Epithelial cell of prostate (primary cell): ENCODE data around the gene FOXP2.
A peak's percentile ranks its signal among the peaks of the same experiment; 100 is the strongest.
"Not testable (repeated sequence)": the region's sequence is repeated elsewhere in the genome, so short reads cannot be mapped to it uniquely, and the experiment has no call there.

ENCODE experiments used
- DNase-seq: peaks from one replicate; pipeline ENCODE4 v3.0.0-alpha.2; 2011; ENCODE audit warnings: low read depth, low spot score
- H3K27ac ChIP-seq: fragments of 450-650 bp; 2 replicates; pipeline ENCODE4 v1.5.1; 2017; ENCODE audit warnings: mild to moderate bottlenecking

Gene FOXP2

DNA sequence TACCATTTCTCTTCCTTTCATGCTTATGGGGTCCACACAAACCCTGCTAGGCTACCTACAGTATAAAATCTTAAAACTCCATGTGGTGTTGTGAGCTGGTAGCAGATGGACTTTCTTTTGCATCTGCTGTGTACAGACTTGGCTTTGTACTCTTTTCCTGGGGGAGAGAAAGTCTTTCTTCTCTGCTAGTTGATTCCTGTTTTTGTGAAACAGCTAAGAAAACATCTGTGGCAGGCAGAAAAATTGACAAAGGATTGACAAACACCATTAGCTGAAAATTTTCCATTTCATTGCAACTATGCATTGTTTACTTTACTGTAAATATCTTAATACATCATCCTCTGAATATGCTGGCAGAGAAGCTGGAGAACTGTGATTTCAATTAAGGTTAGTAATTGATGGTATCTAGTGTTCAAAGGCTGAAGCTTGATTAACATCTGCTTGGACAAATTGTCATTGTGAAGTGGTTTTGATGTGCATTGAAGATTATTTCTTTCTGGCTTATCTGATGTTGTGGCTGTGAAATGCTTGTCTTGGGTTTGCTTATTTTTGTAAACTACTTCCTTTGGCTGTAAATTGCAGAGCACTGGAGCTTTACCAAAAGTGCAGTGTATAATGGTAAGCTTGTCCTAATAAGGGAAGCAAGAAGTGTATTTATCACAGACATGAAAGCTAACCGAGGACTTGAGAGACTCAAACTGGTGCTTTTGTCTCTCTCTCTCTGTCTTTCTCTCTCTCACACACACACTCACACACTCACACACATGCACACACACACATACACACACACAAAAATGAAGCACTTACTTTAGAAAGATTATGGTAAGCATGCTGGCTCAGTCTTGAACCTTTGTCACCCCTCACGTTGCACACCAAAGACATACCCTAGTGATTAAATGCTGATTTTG is at the start of gene FOXP2:
Gene FOXP2 (plus strand): TSS at position 660 of the 908 bp plus-strand sequence. CDS start 11,697 bp downstream, outside the sequence.
- peak within 1 kb of the TSS; percentile 23 for H3K27ac ChIP-seq
- no peak for DNase-seq

DNA sequence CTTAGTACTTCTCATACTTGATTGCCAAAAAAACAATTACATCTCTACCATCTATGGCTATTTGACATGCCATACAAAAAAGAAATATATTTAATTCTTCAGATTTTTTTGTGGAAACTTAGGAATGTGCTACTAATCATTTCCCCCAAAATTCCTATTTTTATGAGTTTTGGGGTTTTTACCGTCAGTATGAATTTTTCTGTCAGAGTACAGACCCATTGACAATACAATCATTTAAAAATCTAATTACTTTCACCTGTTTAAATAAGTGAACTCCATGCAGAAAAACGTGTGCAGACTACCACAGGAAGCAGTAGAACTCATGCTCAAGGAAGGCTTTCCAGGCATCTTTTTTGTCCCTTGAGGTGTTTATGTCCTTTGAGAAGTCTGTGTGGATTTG is 48.8 kb upstream of the FOXP2 start:
- DNase-seq = no peak
- no peak overlapping the region for H3K27ac ChIP-seq

DNA sequence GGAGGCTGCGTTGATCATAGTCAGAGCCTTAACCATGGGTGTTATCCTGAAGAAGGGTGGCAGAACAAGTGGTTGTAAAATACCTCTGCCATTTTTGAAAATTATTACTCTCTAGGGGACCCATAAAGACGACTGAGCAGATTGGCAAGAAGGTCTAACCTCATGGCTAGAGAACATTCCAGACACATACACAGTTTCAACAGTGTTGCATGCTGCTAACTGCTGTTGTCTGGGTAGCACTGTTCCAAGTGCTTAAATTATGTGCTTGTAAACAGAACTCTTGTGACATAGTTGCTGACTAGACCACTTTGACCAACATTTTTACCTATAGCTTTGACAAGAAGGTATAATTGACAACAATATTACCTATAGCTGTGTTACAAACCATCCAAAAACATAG is 46.1 kb upstream of the FOXP2 start:
- no peak overlapping the region for H3K27ac ChIP-seq
- DNase-seq = no peak

DNA sequence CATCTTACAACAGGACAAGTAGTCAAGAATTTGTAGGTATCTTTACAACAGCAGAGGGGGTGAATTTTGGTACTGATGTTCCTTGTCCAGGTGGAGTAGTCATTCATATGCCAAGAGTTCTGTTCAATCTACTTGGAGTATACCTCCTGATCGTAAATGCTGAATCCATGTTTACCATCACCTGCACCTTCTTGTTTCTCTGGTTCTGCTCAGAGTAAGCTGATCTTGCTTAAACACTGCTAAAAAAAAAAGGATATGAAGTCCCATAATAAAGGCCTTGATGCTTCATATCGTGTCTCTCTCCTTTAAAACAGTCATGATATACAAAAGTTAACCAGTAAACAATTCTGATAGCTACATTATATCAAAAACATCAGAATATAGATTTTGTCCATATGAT is 45.3 kb upstream of the FOXP2 start:
- no peak overlapping the region for H3K27ac ChIP-seq

DNA sequence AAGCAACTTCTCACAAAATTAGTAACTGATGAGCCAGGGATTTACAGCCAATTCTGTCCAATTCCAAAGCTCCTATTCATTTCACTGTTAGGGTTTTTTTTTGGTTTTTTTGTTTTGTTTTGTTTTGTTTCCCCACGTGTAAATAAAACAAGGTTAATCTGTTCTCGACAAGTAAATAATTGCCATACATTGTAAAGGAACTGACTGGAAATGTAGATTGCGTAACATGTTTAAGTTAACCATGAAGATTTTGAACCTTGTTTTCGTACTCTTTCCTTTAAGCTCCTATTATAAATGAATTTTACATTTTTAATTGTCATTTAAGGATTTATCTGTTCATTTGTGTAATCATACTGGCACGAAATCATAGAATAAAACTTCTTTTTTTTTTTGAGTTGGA is 42.0 kb upstream of the FOXP2 start:
- no peak for DNase-seq
- H3K27ac ChIP-seq = no peak overlapping the region

More for the DNA sequence above, 45.3 kb upstream of the FOXP2 start:
- no peak for DNase-seq

DNA sequence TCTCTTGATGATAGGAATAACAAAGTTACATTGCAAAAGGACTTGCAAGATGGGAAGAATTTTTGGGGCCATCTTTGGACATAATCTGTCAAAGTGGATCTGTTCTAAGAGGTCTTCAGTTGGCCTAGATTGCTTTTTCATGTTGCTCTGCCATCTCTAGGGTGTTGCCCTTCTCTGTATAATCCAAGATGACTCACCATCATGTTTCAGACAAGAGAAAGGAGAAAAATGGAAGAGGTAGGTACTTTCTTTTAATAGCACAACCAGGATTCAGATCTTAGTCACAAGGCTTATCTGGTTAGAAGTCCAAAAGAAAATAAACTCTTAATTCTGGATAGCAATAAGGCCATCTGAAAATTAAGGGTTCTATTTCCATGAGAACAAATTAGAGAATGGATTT is 38.7 kb upstream of the FOXP2 start:
- H3K27ac ChIP-seq = no peak overlapping the region
- no peak for DNase-seq

DNA sequence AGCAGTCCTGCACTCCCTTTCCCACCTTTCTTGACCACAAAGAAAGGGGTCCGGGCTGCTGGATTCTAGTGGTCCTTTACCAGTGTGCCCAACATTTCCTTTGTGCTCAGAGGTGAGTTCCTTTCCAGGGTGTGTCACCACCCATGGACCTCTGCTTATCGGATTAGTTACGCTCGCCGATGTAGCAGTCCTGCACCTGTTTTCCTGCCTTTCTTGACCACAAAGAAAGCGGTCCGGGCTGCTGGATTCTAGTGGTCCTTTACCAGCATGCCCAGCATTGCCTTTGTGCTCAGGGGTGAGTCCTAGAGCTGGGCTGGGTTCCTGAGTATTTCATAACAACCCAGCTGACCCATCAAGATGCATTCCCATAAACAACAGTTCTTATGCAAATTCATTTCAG is 30.7 kb upstream of the FOXP2 start:
- not testable (repeated sequence) for DNase-seq

DNA sequence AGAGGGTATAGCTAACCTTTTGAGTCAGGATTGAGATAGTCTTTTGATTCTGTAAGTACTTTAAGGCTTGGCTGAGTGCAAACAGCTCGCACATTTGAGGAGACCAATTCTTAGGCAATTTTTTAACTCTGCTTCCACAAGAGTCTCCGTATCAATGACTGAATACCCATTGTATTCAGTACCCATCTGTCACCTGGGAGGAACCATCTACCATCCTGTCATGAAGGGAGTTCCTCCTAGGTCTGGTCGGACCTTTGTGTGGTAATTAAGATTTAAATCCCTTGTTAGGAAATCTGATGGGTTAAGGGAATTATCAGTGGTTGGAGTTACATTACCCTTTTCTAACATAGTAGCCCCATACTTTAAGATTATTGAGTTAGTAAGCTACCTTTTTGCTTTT is 30.3 kb upstream of the FOXP2 start:
- not testable (repeated sequence) for H3K27ac ChIP-seq, DNase-seq

More for the DNA sequence above, 30.7 kb upstream of the FOXP2 start:
- not testable (repeated sequence) for H3K27ac ChIP-seq

DNA sequence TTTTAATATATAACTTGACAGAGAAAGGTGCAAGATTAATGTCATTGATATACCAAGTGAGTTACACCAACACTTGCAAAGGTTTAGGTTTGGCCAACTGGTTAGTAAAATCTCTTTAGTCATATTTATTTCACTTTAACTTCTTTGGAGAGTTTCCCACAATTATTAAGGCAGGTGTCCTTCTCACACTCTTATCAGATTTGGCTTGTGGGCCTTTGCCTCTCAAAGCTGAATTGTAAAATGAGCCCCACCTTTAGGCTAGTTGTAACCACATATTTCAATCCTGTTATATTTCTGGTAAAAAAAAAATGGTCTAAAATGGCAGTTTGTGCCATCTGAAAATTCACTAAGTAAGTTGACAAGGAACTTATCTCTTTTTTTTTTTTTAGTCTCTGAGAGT is 26.6 kb upstream of the FOXP2 start:
- DNase-seq = no peak
- no peak overlapping the region for H3K27ac ChIP-seq

DNA sequence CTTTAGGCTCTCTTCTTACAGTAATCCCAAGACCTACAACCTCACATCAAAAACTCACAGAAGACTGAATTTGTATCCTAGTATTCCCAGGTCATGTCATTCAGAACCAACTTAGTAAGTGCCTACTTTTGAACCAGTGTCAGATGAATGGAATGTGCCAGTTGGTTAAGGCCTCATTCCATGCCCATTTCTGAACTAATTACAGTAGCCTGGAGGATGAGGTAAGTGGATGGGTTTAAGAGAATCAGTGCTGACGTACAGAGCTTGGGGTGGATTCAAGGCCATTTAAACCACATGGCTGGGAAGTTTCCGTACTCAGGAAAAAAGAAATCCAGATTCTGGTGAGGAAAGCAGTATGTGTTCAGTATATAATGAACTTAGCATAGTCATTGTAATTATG is 21.9 kb upstream of the FOXP2 start:
- DNase-seq = no peak
- H3K27ac ChIP-seq = no peak overlapping the region

DNA sequence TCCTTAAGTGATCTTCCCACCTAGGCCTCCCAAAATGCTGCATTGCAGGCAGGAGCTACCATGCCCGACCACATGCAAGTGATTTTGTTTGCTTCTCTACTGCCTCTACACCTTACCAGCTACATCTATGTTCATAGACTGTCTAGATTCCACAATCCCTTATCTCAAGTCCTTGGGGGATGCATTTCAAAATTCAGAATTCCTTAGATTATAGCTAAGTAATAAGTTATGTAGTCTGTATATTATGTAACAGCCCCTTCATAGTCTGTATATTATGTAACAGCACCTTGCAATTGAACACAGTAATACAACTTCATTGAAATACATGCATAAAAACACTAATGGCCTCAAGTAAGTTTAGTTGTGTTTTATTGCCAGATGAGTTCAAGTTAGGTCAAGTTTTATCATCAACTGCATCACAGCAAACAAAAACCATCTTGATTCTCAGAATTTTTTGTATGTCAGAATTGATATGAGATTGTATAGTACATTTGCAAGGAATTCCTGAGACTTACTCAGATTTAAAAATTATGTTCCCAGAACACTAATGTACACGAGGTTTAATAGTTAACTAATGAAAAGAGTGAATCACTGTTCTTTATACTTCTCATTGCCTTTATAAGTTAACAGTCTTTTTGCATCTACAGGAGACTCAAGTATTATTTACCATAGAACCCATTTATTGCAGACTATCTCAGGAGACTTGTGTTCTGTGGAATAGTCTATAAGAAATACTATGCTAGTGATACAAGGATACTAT is 11.6 kb upstream of the FOXP2 start:
- no peak overlapping the region for H3K27ac ChIP-seq

DNA sequence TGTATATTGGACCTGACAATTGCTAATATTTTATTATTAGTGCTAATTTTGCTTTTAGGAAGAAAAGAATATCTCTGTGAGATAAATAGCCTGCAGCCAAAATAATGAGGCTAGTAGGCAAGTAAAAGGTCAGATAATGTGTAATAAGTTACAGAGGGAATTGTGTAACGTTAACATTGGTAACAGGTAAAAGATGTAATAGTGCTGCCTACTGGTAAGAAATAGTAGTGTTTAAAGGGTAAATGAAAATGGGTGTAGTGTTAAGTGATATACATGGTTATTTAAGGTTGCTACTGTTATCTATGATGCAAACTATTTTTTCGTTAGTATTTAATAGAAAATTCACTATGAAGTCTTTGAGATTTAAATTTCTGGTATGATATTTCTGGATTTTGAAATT is 9.2 kb upstream of the FOXP2 start:
- DNase-seq = no peak
- H3K27ac ChIP-seq = no peak overlapping the region

More for the DNA sequence above, 11.6 kb upstream of the FOXP2 start:
- no peak for DNase-seq

DNA sequence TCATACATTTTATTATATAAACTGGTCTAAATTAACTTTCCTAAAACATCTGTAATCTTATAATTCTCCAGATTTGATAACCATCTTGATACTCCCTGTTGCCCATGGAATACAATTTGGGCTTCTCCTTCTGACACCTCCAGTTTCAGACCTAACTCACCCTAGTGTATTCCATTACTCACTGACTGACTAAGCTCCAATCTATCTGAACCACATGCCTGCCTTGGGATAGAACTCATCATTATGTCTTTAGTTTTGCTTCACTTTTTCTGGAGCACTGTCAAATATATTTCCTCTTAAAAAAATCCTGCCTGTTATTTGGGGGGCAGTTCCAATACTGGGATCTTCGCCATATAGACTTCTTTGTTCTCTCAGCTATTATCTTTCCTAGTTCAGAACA is 4.9 kb upstream of the FOXP2 start:
- no peak overlapping the region for H3K27ac ChIP-seq
- DNase-seq = peak; percentile 26

DNA sequence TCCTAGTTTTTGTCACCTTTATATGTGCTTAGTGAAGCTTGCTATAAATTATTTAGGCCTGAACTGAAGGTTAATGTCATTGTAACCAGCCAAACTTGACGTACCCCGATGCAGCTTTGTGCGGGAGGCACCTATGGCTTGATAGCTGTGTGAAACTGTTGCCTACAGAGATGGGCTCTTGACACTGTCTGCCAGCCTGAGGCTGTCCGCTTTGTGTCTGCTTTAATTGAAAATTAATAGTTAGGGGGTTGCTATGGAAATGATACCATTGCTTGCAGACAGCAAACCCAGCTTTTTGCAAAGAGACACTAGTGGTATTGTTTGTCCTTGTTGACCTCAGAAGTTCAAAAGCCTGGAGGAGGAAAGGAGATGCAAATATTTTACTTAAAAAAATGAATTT is 2.1 kb upstream of the FOXP2 start:
- no peak overlapping the region for H3K27ac ChIP-seq
- DNase-seq = no peak

DNA sequence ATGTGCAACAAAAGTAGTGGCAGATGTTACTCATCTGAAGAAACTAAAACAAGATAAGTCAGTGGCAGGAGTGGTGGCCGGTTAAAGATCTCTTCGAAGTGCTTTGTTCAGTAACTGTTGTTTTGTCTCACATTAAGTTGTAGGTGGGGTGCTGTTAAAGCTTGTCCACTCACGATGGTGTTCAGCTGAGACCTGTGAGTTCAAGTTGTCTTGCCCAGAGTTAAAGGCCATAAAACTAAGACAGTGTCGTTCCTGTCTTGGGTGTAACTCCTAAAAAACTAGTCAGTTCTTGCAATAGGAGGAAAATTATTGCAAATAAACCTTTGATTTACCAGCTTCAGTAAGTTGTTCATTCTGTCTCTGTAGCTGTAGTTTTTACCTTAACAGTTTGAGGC is 857 bp upstream of the FOXP2 start:
- H3K27ac ChIP-seq = peak overlapping the region; percentile 23
- DNase-seq = no peak

DNA sequence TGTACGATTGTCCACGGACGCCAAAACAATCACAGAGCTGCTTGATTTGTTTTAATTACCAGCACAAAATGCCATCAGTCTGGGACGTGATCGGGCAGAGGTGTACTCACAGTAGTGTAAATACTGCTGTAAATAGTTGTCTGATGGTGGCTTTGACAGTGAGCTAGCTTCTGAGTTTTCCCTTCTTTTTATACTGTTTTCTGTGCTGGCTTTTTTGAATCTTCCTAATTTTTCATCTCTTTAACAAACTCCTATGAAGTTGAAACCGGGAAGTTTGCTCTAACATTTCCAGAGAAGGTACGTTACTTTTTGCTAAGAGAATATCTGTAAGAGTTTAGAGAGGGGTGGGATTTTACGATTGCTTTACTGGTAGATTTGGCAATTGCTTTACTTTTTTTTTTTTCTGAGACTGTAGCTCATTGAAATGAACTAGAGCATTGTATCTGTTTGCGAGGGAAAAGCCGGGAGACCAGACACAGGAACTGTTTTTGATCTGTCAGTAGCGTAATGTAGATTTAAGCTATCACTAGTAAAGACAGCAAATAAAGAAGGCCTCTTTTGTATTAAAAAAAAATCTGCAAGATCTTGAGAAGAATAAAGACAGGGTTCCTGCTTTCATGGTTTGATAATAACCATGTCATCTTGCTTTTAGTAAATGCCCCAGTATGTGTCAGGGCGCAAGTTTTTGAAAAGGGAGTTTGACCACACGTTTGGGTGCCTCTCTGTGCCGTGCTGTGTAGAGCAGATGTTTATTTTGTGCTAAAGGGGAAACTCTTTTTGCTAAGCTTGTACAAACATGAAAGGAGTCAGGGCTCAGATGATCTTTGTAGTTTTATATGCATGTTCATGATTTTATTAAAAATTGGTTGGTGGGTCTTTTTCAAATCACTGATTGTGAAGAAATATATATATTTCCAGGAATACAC is 712 bp downstream of the FOXP2 start:
- no peak for DNase-seq
- no peak overlapping the region for H3K27ac ChIP-seq

DNA sequence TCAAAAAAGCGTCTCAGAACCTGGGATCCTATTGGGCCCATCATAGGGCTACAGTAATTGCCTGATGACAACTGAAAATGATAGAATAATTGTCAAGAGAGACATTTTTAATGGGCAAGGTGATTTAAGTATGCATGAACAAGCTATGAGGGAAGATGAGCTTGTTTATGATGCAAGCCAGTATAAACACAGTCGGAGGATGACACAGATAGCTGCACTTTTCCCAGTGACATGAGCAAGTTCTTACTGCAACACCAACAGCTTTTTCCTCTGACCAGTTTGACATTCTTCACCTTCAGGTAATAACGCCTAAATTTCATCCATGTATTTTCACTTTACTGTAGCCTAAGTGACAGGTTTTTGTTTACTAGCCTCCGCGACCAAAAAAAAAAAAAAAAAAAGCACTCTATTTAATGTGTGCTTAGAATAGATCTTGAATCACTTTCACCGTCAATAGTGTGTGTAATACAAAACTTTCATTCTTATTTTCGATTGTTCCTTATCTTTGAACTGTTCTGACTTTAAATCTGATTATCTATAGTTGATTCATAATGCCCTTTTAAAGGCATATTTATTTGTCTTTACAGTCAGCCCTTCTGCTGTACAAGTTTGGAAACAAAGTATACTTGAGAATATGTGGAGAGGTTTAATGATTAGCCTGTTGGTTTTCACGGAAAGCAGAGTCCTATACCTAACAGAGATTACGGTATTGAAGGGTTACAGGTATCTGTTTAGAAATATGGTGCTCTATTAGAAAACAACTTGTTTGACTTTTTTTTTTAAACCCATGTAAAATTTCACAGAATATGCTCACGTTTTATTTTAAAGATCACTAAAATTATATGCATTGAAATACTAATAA is 1.7 kb downstream of the FOXP2 start:
- no peak overlapping the region for H3K27ac ChIP-seq
- no peak for DNase-seq

DNA sequence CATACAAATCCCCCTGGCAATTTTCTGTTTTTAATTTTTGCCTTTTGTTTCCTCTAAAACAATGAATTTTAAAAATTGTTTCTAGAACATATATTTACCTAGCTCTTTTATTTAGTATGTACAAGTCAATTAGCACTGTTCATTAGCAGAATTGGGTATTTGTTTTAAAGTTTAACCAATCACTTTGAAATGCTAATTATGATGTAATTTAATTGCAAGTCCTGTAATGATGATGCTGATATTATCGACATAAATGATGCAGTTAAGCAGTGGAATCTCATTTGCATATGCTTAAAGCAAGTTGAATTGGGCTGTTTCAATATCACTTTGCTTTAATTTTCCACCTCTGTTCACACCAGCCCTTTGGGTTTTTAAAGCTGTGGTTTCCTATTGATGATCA is 2.7 kb downstream of the FOXP2 start:
- no peak for DNase-seq
- no peak overlapping the region for H3K27ac ChIP-seq

DNA sequence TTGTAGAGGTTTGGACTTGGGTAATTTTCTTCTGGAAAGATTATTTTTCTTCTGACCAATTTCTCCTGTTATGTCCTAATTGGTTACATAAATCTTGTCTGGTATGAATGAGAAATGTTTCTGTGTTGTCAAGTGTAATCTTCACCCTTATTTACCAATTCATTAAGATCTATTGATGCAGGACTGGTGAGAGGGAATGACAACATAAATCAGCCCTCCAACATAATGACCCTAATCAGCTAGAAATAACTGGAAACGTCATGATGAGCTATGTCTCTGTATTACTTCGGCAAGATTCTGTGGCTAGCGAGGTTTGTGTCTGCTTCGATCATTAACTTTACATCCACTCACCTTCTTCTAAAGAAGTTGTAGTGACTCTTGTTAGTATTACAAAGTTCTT is 3.5 kb downstream of the FOXP2 start:
- DNase-seq = no peak
- no peak overlapping the region for H3K27ac ChIP-seq
